Central memory CD8-positive, alpha-beta T cell (primary cell): ENCODE results near the gene CMKLR1.

ENCODE experiments used
- ATAC-seq: fragments of 150-1000 bp; cut with Tn5 transposase; replicated peaks from 2 replicates; pipeline ENCODE4 v1.10.0; 2022; ENCODE audit warnings: mild to moderate bottlenecking, moderate FRiP score, moderate number of reproducible peaks; ENCODE audit not compliant: poor library complexity, severe bottlenecking; ENCODE audit errors: extremely low read depth
- DNase-seq, 2 donors: peaks; one replicate each; pipeline ENCODE4 v3.0.0; 2021; ENCODE audit warnings: low spot score in 2 of 2
- H3K27ac Mint-ChIP-seq: one replicate; pipeline ENCODE4 v1.8.0; 2022; ENCODE audit warnings: low read depth, mild to moderate bottlenecking, moderate library complexity, mixed read lengths
- H3K27me3 Mint-ChIP-seq: one replicate; pipeline ENCODE4 v1.8.0; 2022; ENCODE audit warnings: mixed read lengths
- H3K36me3 Mint-ChIP-seq: one replicate; pipeline ENCODE4 v1.8.0; 2022; ENCODE audit warnings: mild to moderate bottlenecking, moderate library complexity, mixed read lengths; ENCODE audit not compliant: insufficient read depth
- H3K4me1 Mint-ChIP-seq: one replicate; pipeline ENCODE4 v1.8.0; 2022; ENCODE audit warnings: mixed read lengths
- H3K4me3 Mint-ChIP-seq: one replicate; pipeline ENCODE4 v1.8.0; 2022; ENCODE audit warnings: mild to moderate bottlenecking, moderate library complexity, mixed read lengths
- H3K9me3 Mint-ChIP-seq: one replicate; pipeline ENCODE4 v1.8.0; 2022; ENCODE audit warnings: mixed read lengths

CMKLR1 gene

GRCh38 chr12:108253540-108253939 is 85.6 kb downstream of the CMKLR1 start:
- Mint-ChIP-seq H3K4me3 (no peak overlapping the region), H3K27ac (peak overlapping the region; percentile 12), H3K27me3 (peaks cover 37% of the 10 kb centered on the region), H3K4me1 (peaks cover 11% of the 10 kb centered on the region), H3K36me3 (peaks cover 1% of the 10 kb centered on the region), H3K9me3 (no peaks in the 10 kb centered on the region)
- DNase-seq, result no peak
- ATAC-seq, result no peak

DNA sequence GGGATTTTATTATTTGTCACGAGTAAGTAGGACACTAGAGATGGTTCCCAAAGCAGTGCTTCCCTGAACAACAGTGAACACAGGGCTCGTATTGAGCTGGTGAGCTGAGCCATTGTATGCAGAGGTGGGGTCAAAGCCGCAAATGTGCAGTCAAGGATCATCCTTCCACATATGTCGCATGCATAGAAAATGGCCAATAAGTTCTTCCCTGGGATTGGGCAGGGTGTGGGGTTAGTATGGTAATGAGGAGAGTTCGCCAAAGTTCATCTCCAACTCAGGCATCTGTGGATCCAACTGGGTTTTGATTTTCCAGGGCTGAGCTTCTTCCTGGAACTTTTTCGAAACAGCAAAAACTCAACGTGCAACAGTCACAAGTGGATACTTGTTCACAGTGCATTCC is 86.6 kb downstream of the CMKLR1 start:
- Mint-ChIP-seq H3K4me1 (peaks cover 11% of the 10 kb centered on the region), H3K27ac (no peak overlapping the region), H3K9me3 (no peaks in the 10 kb centered on the region), H3K36me3 (peaks cover 1% of the 10 kb centered on the region), H3K4me3 (no peak overlapping the region), H3K27me3 (peaks cover 47% of the 10 kb centered on the region)
- ATAC-seq (no peak), DNase-seq (no peak)

DNA sequence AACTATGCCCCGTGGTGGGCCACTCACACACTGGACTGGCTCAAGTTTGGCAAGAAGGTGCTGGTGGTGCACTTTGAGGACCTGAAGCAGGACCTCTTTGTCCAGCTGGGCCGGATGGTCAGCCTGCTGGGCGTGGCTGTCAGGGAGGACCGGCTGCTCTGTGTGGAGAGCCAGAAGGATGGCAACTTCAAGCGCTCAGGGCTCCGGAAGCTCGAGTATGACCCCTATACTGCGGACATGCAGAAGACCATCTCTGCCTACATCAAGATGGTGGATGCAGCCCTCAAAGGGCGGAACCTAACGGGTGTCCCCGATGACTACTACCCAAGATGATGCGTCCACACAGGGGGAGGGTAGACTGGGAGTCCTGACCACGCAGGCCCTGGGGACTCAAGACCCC is 91.1 kb downstream of the CMKLR1 start:
- Mint-ChIP-seq H3K36me3 (peaks cover 1% of the 10 kb centered on the region), H3K27ac (no peak overlapping the region), H3K27me3 (peaks cover 38% of the 10 kb centered on the region), H3K4me1 (peaks cover under 1% of the 10 kb centered on the region), H3K9me3 (no peaks in the 10 kb centered on the region), H3K4me3 (no peak overlapping the region)
- DNase-seq (no peak), ATAC-seq (no peak)

- Mint-ChIP-seq H3K4me1 (no peaks in the 10 kb centered on the region), H3K9me3 (no peaks in the 10 kb centered on the region), H3K4me3 (no peak overlapping the region), H3K27me3 (peaks cover 37% of the 10 kb centered on the region), H3K36me3 (peaks cover 1% of the 10 kb centered on the region), H3K27ac (no peak overlapping the region)
- ATAC-seq, result no peak
- no peak for DNase-seq
Measured at GRCh38 chr12:108247130-108247529, 92.0 kb downstream of the CMKLR1 start.

DNA sequence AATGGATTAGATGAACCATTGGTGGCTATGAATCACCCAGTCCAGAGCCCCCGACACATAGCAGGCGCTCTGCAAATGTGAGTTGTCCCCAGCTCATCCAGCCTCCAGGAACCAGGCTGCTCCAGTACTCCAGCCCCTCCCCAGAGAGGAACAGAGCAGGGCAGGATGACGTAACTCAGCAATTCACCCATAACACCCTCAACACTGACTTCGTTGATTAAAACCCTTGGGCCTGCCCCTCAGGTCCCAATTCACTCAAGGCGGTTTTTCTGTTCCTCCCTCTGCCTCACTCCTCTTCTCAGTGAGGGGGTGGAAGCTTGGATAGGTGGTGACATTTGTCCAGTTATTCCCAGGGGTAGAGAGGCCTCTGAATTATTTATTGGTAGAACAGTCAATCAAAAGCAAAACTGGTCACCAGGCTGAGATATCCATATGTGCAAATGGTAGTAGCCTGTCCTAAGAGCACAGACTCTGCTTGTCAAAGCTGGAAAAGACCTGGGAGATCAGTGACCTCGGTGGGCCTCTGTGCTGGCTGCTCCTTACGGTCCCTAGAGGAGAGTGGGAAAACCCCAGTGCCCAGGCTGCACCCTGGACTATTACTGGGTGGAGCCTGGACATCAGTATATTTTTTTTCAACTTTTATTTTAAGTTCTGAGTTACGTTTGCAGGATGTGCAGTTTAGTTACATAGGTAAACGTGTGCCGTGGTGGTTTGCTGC is 97.0 kb downstream of the CMKLR1 start:
- Mint-ChIP-seq H3K4me1 (peaks cover 8% of the 10 kb centered on the region), H3K9me3 (no peaks in the 10 kb centered on the region), H3K27ac (no peak overlapping the region), H3K27me3 (peaks cover 16% of the 10 kb centered on the region), H3K4me3 (no peak overlapping the region), H3K36me3 (no peaks in the 10 kb centered on the region)
- DNase-seq (no peak), ATAC-seq (no peak)

- H3K27ac Mint-ChIP-seq, result no peak overlapping the region
- no peak for ATAC-seq
- no peak for DNase-seq
- no peak overlapping the region for H3K4me3 Mint-ChIP-seq
- peaks cover 16% of the 10 kb centered on the region for H3K27me3 Mint-ChIP-seq
- H3K36me3 Mint-ChIP-seq, result no peaks in the 10 kb centered on the region
- no peaks in the 10 kb centered on the region for H3K9me3 Mint-ChIP-seq
- H3K4me1 Mint-ChIP-seq, result peaks cover 8% of the 10 kb centered on the region
Measured at GRCh38 chr12:108240928-108241327, 98.2 kb downstream of the CMKLR1 start.

DNA sequence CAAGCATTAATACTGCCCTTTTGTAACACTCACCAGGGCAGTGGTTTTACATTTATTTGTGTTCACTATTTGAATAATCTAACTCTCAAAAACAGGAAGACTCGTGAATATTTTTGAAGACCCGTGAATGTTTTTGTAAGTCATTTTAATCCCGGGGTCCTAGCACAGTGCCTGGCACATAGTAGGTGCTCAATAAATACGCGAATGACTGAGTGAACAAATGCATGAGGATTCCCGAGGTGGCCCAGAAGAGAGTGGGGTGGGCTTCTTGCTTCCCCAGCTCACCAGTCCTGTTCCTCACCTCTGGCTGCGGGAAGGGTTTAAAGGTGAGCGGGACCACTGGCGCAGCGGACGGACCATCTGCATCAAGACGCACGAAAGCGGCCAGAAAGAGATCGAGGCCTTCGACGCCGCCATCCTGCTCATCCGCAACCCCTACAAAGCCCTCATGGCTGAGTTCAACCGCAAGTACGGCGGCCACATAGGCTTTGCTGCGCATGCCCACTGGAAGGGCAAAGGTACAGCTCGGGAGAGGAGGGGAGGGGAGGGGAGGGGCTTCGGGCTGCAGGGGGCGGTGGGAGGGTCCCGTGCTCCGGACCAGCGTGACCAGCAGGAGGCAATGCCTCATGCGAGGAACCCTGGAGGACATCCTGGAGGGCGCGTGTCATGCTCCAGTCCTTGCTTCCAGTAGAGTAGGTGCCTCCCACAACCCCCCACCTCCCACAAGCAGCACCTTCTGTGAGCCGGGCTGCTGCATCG is 98.9 kb downstream of the CMKLR1 start:
- DNase-seq, result no peak
- no peak for ATAC-seq
- Mint-ChIP-seq H3K27me3 (peaks cover 16% of the 10 kb centered on the region), H3K36me3 (no peaks in the 10 kb centered on the region), H3K9me3 (no peaks in the 10 kb centered on the region), H3K27ac (no peak overlapping the region), H3K4me3 (no peak overlapping the region), H3K4me1 (peaks cover 8% of the 10 kb centered on the region)

DNA sequence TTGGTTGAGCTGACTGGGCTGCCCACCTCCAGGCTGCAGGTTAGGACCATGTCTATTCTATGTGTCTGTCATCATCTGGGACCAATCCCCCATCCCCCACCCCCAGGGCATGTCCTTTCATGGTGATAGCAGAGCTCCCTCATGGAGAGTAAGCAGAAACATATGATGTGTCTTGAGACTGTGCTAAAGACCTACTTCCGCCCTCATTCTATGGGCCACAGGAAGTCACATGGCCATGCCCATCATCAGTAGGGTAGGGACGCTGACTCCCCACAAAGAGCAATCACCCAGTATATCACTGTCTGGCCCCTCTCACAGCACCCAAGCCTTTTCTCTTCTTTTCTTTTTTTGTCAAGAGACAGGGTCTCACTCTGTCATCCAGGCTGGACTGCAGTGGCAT is 99.7 kb downstream of the CMKLR1 start:
- no peak for DNase-seq
- Mint-ChIP-seq H3K27me3 (peaks cover 16% of the 10 kb centered on the region), H3K36me3 (no peaks in the 10 kb centered on the region), H3K9me3 (no peaks in the 10 kb centered on the region), H3K4me1 (peaks cover 8% of the 10 kb centered on the region), H3K4me3 (no peak overlapping the region), H3K27ac (no peak overlapping the region)
- ATAC-seq, result no peak

DNA sequence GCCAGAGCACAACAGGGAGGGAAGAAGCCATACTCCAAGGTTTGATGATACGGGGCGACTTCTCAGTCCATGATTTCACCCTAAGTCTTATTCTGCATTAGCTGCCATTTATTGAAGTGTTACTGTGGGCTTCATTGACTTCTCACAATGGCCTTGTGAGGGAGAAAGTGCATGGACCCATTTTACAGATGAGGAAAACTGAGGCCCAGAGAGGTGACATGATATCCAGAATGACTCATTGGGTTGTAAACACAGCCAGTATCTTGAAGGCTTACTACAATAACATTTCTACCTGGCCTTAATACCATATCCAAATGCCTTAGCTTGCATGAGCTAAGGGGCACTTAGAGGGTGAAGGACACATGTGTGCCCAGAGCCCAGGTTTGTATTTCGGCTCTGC is 100.6 kb downstream of the CMKLR1 start:
- Mint-ChIP-seq H3K36me3 (no peaks in the 10 kb centered on the region), H3K4me3 (no peak overlapping the region), H3K4me1 (peaks cover 8% of the 10 kb centered on the region), H3K27ac (no peak overlapping the region), H3K9me3 (no peaks in the 10 kb centered on the region), H3K27me3 (peaks cover 16% of the 10 kb centered on the region)
- ATAC-seq (no peak), DNase-seq (no peak)
